LNCaP clone FGC (cell line): Measurements from ENCODE around the gene SIVA1.

Experiments
- DNase-seq: peaks from one replicate; pipeline ENCODE4 v3.0.0-alpha.2; 2011; ENCODE audit warnings: low read depth
- H3K4me3 ChIP-seq: 2 replicates; pipeline ENCODE4 v1.5.1; 2011; ENCODE audit warnings: mild to moderate bottlenecking, low read depth, low read length, control low read depth
- TF ChIP-seq, protein P1 (sequence below): IDR thresholded peaks from 2 replicates; pipeline ENCODE4 v1.5.1; 2012; ENCODE audit warnings: mild to moderate bottlenecking; ENCODE audit not compliant: control insufficient read depth, insufficient read depth; ENCODE audit errors: extremely low read depth

Gene SIVA1

DNA sequence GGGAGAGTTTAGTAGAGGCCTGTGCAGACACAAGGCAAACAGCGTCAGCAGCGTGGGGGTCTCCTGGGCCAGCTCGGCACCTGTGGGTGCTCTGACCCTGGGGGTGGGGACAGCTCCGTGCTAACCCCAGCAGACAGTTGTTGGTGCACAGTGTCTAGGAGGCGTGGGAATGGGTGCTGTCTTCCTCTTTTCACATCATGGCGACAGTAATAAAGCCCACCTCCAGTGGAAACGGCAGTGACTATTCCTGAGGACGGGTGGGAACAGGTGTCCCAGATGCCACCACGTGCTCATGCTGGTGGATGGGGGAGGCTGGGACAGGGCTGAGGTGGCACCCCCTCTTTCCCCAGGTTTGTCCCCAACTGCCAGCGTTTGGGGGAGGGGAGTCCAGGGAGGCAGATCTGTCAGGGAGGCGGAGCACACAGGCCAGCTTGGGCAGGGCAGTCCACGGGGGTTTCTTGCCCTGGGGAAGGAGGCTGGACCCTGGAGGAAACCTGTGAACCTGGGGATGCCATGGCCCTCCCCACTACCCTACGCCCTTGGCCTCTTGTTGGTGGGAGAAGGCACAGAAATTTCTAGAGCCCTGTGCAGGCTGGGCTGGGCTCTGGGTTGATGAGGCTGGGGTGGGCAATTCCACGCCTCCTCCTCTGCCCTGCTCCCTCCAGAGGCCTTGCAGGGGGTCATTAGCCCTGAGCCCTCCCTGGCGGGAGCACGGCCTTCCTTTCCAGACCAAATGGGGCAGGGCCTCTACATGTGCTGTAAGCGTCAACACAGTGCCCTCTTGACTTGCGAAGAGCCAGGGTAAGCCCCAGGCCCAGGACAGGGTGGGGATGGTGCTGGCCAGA lies 51.8 kb downstream of the SIVA1 start:
- H3K4me3 ChIP-seq = no peak overlapping the region
- TF ChIP-seq, protein P1, sequence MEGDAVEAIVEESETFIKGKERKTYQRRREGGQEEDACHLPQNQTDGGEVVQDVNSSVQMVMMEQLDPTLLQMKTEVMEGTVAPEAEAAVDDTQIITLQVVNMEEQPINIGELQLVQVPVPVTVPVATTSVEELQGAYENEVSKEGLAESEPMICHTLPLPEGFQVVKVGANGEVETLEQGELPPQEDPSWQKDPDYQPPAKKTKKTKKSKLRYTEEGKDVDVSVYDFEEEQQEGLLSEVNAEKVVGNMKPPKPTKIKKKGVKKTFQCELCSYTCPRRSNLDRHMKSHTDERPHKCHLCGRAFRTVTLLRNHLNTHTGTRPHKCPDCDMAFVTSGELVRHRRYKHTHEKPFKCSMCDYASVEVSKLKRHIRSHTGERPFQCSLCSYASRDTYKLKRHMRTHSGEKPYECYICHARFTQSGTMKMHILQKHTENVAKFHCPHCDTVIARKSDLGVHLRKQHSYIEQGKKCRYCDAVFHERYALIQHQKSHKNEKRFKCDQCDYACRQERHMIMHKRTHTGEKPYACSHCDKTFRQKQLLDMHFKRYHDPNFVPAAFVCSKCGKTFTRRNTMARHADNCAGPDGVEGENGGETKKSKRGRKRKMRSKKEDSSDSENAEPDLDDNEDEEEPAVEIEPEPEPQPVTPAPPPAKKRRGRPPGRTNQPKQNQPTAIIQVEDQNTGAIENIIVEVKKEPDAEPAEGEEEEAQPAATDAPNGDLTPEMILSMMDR = no peak

DNA sequence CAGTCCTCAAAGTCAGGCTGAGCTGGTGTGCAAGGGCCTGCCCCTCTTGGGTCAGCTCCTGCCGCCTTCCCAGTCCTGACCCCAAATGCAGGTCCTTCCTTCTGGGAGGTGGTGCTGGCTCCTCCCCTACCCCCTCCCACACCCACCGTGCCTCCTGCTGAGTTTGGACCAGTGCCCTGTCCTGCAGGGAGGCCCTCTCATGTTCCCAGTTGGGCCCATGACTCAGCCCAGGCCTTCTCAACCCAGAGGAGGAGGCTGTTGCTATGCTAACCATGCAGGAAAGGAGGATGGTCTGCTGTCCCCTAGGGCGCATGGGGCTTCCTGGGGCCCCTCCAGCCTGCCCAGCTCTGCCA lies 52.4 kb downstream of the SIVA1 start:
- H3K4me3 ChIP-seq = no peak overlapping the region
- no peak for DNase-seq
- TF ChIP-seq, protein P1 = no peak

More for the DNA sequence above, 51.8 kb downstream of the SIVA1 start:
- no peak for DNase-seq

DNA sequence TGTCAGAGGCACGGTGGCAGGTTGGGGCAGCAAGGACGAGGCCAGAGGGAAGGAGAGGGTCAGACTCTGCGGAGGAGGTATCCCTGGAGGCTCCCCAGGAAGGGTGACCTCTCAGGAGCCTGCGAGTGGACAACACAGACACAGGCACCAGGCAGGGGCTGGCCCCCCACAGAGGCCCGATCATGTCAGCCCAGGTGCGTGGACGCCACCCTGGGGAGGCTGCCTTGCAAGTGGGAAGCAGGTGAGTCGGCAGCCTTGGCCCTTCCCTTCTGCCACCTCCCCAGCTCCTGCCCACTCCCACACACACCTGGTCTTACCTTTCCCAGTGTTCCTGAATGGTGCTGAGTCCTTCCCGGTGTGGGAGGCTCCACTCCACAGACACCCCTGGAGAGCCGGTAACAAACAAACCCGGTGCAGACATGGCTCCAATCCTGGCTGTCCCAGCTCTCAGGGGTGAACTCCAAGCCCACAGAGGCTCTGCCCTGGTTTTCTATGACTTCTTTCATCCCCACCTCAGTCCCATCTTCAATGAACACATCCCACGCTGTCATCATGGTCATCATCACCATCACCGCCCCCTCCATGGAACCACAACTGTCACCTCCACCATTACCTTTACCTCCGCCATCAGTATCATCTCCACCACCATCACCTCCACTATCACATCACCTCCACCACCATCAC lies 53.1 kb downstream of the SIVA1 start:
- TF ChIP-seq, protein P1 = no peak
- no peak overlapping the region for H3K4me3 ChIP-seq
- DNase-seq = no peak

DNA sequence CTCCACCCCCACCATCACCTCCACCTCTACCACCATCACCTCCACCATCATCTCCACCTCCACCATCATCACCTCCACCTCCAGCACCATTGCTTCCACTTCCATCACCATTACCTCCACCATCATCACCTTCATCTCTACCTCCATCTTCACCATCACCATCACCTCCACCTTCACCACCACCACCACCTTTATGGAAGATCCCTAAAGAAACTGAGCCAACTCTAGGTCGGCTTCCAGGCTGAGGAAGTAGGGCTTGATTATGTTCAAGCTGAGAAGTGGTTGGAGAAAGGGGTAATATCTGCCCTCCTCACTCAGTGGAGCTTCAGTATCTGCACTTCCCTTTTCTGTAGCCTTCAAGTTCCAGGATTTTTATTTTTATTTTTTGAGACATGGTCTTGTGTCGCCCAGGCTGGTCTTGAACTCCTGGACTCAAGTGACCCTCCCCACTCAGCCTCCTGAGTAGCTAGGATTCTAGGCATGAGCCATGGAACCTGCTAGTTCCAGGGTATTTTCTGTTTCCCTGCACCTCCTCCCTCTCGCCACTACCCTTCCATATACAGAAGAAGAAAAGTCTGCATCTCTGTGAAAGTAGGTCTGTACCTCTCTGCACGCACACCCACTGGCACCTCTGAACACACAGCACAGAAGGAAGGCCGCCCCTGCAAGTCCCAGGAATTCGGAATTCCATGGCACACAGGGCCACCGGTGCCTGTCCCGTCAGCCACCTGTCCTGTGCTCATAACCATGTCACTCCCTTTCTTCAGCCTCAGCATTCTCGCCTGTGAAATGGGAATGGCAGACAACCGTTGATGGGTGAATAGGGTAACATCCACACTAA lies 53.9 kb downstream of the SIVA1 start:
- H3K4me3 ChIP-seq = no peak overlapping the region
- no peak for DNase-seq
- TF ChIP-seq, protein P1 = no peak

DNA sequence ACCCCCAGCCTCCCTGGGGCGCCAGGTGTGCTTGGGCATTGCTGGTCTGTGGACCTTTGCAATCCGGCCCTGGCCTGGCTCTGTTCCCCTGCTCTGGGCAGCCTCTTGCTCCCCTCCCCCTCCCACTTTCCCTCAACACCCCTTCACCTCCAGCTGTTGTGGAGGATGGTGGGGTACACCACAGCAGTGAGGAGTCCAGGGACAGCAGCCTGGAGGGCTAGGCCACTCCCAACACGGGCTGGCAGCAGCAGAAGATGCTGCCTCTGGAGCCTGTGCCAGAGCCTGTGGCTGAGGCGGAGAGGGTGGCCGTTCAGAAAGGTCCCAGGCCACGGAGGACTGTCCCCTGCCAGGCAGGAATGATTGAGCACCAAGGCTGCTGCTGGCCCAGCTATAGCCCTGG lies 55.5 kb downstream of the SIVA1 start:
- no peak overlapping the region for H3K4me3 ChIP-seq
- no peak for DNase-seq

More for the DNA sequence above, 55.5 kb downstream of the SIVA1 start:
- TF ChIP-seq, protein P1 = no peak
